SK-N-MC (cell line): Measurements from ENCODE around the gene PPCDC.

Experiments
- EZH2 ChIP-seq: fragments of 200-600 bp; sonication (generic); IDR thresholded peaks from one replicate; pipeline ENCODE4 v1.6.1; 2017; ENCODE audit warnings: antibody characterized with exemption
- FOXP2 ChIP-seq: optimal IDR thresholded peaks from 2 replicates; pipeline ENCODE3; 2011; ENCODE audit warnings: mild to moderate bottlenecking, moderate library complexity; ENCODE audit not compliant: insufficient read depth; ENCODE audit errors: extremely low read length, control extremely low read depth
- POLR2AphosphoS5 ChIP-seq: IDR thresholded peaks from 2 replicates; pipeline ENCODE4 v1.6.1; 2012; ENCODE audit warnings: mild to moderate bottlenecking, low read depth, low read length, borderline replicate concordance

DNA sequence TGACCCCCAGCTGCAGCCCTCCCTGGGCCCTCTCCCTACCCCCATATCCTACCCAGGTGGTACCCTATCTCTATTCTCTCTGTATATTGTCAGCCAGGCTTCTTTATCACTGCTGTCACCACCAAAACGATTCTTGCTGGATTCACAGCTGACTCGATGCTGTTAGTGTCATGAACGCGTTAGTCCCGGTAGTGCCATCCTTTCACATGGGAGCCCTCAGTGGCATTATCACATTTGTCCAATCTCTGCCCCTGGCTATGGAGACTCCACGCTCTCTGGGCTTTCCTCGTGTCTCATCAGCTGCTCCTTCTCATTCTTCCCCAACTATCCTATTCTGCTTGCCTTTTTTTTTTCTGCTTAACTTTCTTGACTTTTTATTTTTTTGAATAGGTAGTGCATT is 21.0 kb upstream of the PPCDC start:
- TF ChIP-seq POLR2AphosphoS5 (no peak), EZH2 (no peak), FOXP2 (no peak)
